GM18499 (cell line): ENCODE results near the gene HSF5.

Source experiments
- ATAC-seq: cut with Tn5 transposase; IDR thresholded peaks from one replicate; pipeline ENCODE4 v1.9.1; 2021; ENCODE audit warnings: moderate number of reproducible peaks; ENCODE audit not compliant: insufficient read depth, unreplicated experiment

The HSF5 gene

GRCh38 chr17:58375811-58376210 is 112.4 kb downstream of the HSF5 start:
- no peak for ATAC-seq

GRCh38 chr17:58375256-58375655 is 113.0 kb downstream of the HSF5 start:
- no peak for ATAC-seq

GRCh38 chr17:58373923-58374322 is 114.3 kb downstream of the HSF5 start:
- ATAC-seq = no peak

GRCh38 chr17:58373003-58373402 is 115.2 kb downstream of the HSF5 start:
- no peak for ATAC-seq

GRCh38 chr17:58371300-58371950 is 116.8 kb downstream of the HSF5 start:
- no peak for ATAC-seq

- ATAC-seq = no peak
Measured at GRCh38 chr17:58370716-58371115, 117.5 kb downstream of the HSF5 start.

GRCh38 chr17:58370309-58370708 is 117.9 kb downstream of the HSF5 start:
- ATAC-seq = no peak
